ENCODE data around the gene ANKK1. TPM values are rescaled to one million over a fixed set of nuclear protein-coding genes. Genes with fewer than 3 reads are reported as not detected.

Gene ANKK1
- total RNA-seq, 4 donors from 2014 or later = 0.64 to 9.7 TPM; not detected in 2

DNA sequence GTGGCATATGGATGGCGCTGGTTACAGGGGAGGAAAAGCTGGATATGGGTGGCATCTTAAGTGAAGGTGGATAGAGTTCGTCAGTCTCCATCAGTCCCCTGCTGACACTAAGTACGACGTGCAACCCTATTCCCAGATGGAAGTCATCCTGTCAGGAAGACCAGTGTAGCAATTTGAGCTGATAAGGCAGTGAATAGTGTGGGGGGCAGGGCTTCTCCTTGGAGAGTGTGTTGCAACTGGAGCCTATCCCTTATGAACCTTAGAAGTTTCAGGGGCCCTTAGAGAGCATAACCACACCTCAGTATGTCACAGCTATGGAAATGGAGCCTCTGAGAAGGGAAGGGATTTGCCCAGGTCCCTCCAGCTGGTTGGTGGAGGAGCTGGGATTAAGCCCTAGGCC lies 36.1 kb upstream of the ANKK1 start:
- in situ Hi-C loops (cut with MboI; ENCODE audit: low pct_ligation_motif_present in 1 of 4, low pct_unique_long_range_greater_than_20kb in 1 of 4, low sequenced_read_pairs in 3 of 4) = no loop called here
- Histone ChIP-seq H3K4me3 (no peak overlapping the region), H3K27me3 (no peaks in the 10 kb centered on the region), H3K4me1 (no peaks in the 10 kb centered on the region), H3K27ac (no peak overlapping the region), H3K36me3 (peaks cover 0 to 28% (median 5%) of the 10 kb centered on the region in 4 donors), H3K9me3 (peaks cover 9 to 10% of the 10 kb centered on the region in 2 donors)
- no peak for DNase-seq
- WGBS, 2 donors (ENCODE audit: low coverage in 1 of 2) = 91% methylated on average over 4 of the region's 4 CpGs; no CpG with 5 or more reads in 1 of the 2 donors
- TF ChIP-seq POLR2A (IDR thresholded peaks at IDR 0.05) = no peak
- no peak for TF ChIP-seq EP300 (IDR thresholded peaks at IDR 0.05; ENCODE audit: low read depth)
- TF ChIP-seq, protein P1, sequence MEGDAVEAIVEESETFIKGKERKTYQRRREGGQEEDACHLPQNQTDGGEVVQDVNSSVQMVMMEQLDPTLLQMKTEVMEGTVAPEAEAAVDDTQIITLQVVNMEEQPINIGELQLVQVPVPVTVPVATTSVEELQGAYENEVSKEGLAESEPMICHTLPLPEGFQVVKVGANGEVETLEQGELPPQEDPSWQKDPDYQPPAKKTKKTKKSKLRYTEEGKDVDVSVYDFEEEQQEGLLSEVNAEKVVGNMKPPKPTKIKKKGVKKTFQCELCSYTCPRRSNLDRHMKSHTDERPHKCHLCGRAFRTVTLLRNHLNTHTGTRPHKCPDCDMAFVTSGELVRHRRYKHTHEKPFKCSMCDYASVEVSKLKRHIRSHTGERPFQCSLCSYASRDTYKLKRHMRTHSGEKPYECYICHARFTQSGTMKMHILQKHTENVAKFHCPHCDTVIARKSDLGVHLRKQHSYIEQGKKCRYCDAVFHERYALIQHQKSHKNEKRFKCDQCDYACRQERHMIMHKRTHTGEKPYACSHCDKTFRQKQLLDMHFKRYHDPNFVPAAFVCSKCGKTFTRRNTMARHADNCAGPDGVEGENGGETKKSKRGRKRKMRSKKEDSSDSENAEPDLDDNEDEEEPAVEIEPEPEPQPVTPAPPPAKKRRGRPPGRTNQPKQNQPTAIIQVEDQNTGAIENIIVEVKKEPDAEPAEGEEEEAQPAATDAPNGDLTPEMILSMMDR (IDR thresholded peaks at IDR 0.05) = no peak
- no peak for TF ChIP-seq POLR2AphosphoS5 (IDR thresholded peaks at IDR 0.05)
- intact Hi-C loops (cut with DNase I; ENCODE audit: low total_unique reads) = no loop called here

DNA sequence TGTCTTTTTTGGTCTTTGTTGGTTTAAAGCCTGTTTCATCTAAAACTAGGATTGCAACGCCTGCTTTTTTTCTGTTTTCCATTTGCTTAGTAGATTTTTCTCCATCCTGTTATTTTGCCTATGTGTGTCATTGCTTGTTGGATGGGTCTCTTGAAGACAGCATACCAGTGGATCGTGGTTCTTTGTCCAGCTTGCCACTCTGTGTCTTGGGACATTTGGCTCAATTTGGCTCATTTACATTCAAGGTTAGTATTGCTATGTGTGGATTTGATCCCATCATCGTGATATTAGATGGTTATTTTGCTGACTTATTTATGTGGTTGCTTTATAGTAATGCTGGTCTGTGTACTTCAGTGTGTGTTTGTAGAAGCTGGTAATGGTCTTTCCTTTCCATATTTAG lies 31.4 kb upstream of the ANKK1 start:
- Histone ChIP-seq H3K27ac (no peak overlapping the region), H3K36me3 (peaks cover 0 to 45% (median 10%) of the 10 kb centered on the region in 4 donors), H3K9me3 (peaks cover 9 to 18% of the 10 kb centered on the region in 2 donors), H3K27me3 (no peaks in the 10 kb centered on the region), H3K4me3 (no peak overlapping the region), H3K4me1 (no peaks in the 10 kb centered on the region)
- intact Hi-C loops (cut with DNase I; ENCODE audit: low total_unique reads) = no loop called here
- no peak for DNase-seq
- no peak for TF ChIP-seq POLR2AphosphoS5 (IDR thresholded peaks at IDR 0.05)
- TF ChIP-seq EP300 (IDR thresholded peaks at IDR 0.05; ENCODE audit: low read depth) = no peak
- TF ChIP-seq, protein P1 (IDR thresholded peaks at IDR 0.05) = no peak
- TF ChIP-seq POLR2A (IDR thresholded peaks at IDR 0.05) = no peak
- in situ Hi-C loops (cut with MboI; ENCODE audit: low pct_ligation_motif_present in 1 of 4, low pct_unique_long_range_greater_than_20kb in 1 of 4, low sequenced_read_pairs in 3 of 4) = no loop called here
- 92 to 94% methylated on average over 3 of the region's 3 CpGs for WGBS, 2 donors (ENCODE audit: low coverage in 1 of 2)

DNA sequence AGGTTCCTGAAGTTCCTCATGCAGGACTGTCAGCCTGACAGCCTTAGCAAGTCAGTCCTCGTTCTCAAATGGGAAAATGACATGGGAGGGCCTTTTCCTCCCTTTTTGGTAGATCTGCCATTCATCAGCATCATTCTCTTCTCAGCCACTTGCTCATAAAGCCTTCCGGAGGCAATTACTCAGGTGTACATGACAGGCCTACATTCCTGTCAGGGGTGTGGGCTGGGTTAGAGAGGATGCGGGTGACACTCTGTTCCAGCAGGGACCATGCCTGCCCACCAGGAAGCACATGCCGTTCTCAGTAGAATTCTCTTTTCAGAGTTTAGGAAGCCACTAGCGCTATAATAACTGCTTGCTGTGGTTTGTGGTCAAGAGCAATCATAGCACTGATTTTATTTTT lies 24.2 kb upstream of the ANKK1 start:
- in situ Hi-C loops (cut with MboI; ENCODE audit: low pct_ligation_motif_present in 1 of 4, low pct_unique_long_range_greater_than_20kb in 1 of 4, low sequenced_read_pairs in 3 of 4) (no loop called here), intact Hi-C loops (cut with DNase I; ENCODE audit: low total_unique reads) (no loop called here)
- Histone ChIP-seq H3K27me3 (no peaks in the 10 kb centered on the region), H3K4me3 (no peak overlapping the region), H3K4me1 (no peaks in the 10 kb centered on the region), H3K27ac (no peak overlapping the region), H3K36me3 (peaks cover 0 to 23% (median 3%) of the 10 kb centered on the region in 4 donors), H3K9me3 (no peaks in the 10 kb centered on the region)
- no peak for DNase-seq
- TF ChIP-seq POLR2AphosphoS5 (IDR thresholded peaks at IDR 0.05) (no peak), EP300 (IDR thresholded peaks at IDR 0.05; ENCODE audit: low read depth) (no peak), POLR2A (IDR thresholded peaks at IDR 0.05) (no peak)
- TF ChIP-seq, protein P1 (IDR thresholded peaks at IDR 0.05) = no peak
- WGBS, 2 donors (ENCODE audit: low coverage in 1 of 2) = 66% methylated on average over 5 of the region's 5 CpGs; no CpG with 5 or more reads in 1 of the 2 donors

DNA sequence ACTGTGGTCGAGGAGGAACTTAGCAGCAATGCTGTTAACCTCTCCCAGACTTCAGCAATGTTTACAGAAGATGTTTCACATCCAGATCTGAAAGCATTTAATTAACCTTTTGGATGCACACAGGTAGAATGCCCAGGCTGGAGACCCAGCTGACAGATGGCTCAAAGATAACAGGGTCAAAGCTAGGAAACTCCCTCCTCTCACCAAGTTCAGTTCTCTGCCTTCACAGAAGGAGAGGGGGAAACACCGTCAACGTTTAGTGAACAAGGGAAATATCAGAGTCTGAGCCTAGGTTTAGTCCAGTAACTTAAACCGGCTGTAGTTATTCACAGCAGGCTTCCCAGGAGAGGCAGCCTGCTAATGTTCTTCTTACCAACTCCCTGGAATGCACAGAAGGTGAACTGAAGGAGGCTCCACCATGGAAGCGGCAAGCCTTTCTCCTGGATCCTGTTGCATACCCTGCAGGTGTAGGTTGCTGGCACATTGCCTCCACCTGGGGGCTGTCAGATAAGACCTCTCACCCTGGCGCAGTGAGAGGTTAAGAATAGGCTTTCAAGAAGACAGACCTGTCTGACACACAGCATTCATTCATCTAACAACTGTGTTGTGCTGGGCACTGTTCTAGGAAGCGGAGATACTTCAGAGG lies 23.5 kb upstream of the ANKK1 start:
- H3K4me3 ChIP-seq = no peak overlapping the region
- peaks cover 0 to 21% (median 4%) of the 10 kb centered on the region in 4 donors for H3K36me3 ChIP-seq
- no peak for DNase-seq
- H3K27ac ChIP-seq = no peak overlapping the region
- TF ChIP-seq, protein P1 (IDR thresholded peaks at IDR 0.05) = no peak
- no peak for TF ChIP-seq POLR2AphosphoS5 (IDR thresholded peaks at IDR 0.05)
- no peak for TF ChIP-seq POLR2A (IDR thresholded peaks at IDR 0.05)
- TF ChIP-seq EP300 (IDR thresholded peaks at IDR 0.05; ENCODE audit: low read depth) = no peak
- 80% methylated on average over 7 of the region's 7 CpGs; no CpG with 5 or more reads in 1 of the 2 donors for WGBS, 2 donors (ENCODE audit: low coverage in 1 of 2)
- H3K4me1 ChIP-seq = no peaks in the 10 kb centered on the region
- in situ Hi-C loops (cut with MboI; ENCODE audit: low pct_ligation_motif_present in 1 of 4, low pct_unique_long_range_greater_than_20kb in 1 of 4, low sequenced_read_pairs in 3 of 4) = no loop called here
- intact Hi-C loops (cut with DNase I; ENCODE audit: low total_unique reads) = no loop called here
- H3K27me3 ChIP-seq = no peaks in the 10 kb centered on the region
- no peaks in the 10 kb centered on the region for H3K9me3 ChIP-seq

Measured in transverse colon (tissue), 4 donors.